NCI-H1436 treated with DMSO at 0.1 percent for 48 hours (cell line): ENCODE results near the gene SAP30L.

Experiments used
- DNase-seq: peaks from one replicate; lab custom pipeline; 2025; lab: John Stamatoyannopoulos, UW

The SAP30L gene

GRCh38 chr5:154445422-154446194, at the start of gene SAP30L:
SAP30L (plus strand) TSS chr5:154445997; CDS start chr5:154446605, 608 bp downstream.
- DNase-seq = peak; percentile 63

- DNase-seq = no peak
These were observed 49.7 kb upstream of the SAP30L start for GRCh38 chr5:154396128-154396527.

- DNase-seq = peak; percentile 24
These were observed 48.0 kb upstream of the SAP30L start for GRCh38 chr5:154397652-154398406.

GRCh38 chr5:154400678-154401077, 45.1 kb upstream of the SAP30L start:
- no peak for DNase-seq

GRCh38 chr5:154401355-154401754, 44.4 kb upstream of the SAP30L start:
- DNase-seq = no peak

GRCh38 chr5:154401931-154402330, 43.9 kb upstream of the SAP30L start:
- DNase-seq = no peak

- no peak for DNase-seq
These were observed 43.2 kb upstream of the SAP30L start for GRCh38 chr5:154402611-154403010.

GRCh38 chr5:154403234-154403633, 42.6 kb upstream of the SAP30L start:
- DNase-seq = no peak

GRCh38 chr5:154403776-154404387, 41.9 kb upstream of the SAP30L start:
- no peak for DNase-seq

- DNase-seq = peak; percentile 18
These were observed 40.6 kb upstream of the SAP30L start for GRCh38 chr5:154405078-154405792.

GRCh38 chr5:154406231-154406630, 39.6 kb upstream of the SAP30L start:
- DNase-seq = no peak

GRCh38 chr5:154406826-154407225, 39.0 kb upstream of the SAP30L start:
- no peak for DNase-seq

- DNase-seq = no peak
These were observed 37.0 kb upstream of the SAP30L start for GRCh38 chr5:154408811-154409210.

GRCh38 chr5:154409230-154409840, 36.5 kb upstream of the SAP30L start:
- no peak for DNase-seq

GRCh38 chr5:154410008-154410407, 35.8 kb upstream of the SAP30L start:
- no peak for DNase-seq

- DNase-seq = no peak
These were observed 35.0 kb upstream of the SAP30L start for GRCh38 chr5:154410786-154411185.

GRCh38 chr5:154411338-154411737, 34.5 kb upstream of the SAP30L start:
- no peak for DNase-seq

GRCh38 chr5:154412316-154412715, 33.5 kb upstream of the SAP30L start:
- DNase-seq = no peak

GRCh38 chr5:154412925-154413324, 32.9 kb upstream of the SAP30L start:
- no peak for DNase-seq

GRCh38 chr5:154415114-154415513, 30.7 kb upstream of the SAP30L start:
- DNase-seq = no peak

GRCh38 chr5:154418344-154418820, 27.4 kb upstream of the SAP30L start:
- DNase-seq = no peak

- no peak for DNase-seq
These were observed 26.6 kb upstream of the SAP30L start for GRCh38 chr5:154419236-154419635.
